ENCODE measurements around the gene ZFAND3.

ZFAND3 gene

GRCh38 chr6:38064431-38064830 is 244.9 kb downstream of the ZFAND3 start:
- peaks cover 22% of the 10 kb centered on the region for H3K36me3 Mint-ChIP-seq

GRCh38 chr6:38065734-38066305 is 246.3 kb downstream of the ZFAND3 start:
- Mint-ChIP-seq H3K4me3 (no peak overlapping the region), H3K9me3 (no peaks in the 10 kb centered on the region), H3K36me3 (peaks cover 19% of the 10 kb centered on the region), H3K27ac (peak overlapping the region; percentile 83), H3K27me3 (no peaks in the 10 kb centered on the region), H3K4me1 (peaks cover 32% of the 10 kb centered on the region)
- no peak for ATAC-seq (ENCODE audit: low read depth)
- DNase-seq (ENCODE audit: low spot score in 2 of 2) = no peak

More at GRCh38 chr6:38064431-38064830, 244.9 kb downstream of the ZFAND3 start:
- ATAC-seq (ENCODE audit: low read depth) (no peak), DNase-seq (ENCODE audit: low spot score in 2 of 2) (no peak)
- Mint-ChIP-seq H3K9me3 (no peaks in the 10 kb centered on the region), H3K27me3 (no peaks in the 10 kb centered on the region), H3K4me1 (peaks cover 32% of the 10 kb centered on the region), H3K27ac (no peak overlapping the region), H3K4me3 (no peak overlapping the region)

DNA sequence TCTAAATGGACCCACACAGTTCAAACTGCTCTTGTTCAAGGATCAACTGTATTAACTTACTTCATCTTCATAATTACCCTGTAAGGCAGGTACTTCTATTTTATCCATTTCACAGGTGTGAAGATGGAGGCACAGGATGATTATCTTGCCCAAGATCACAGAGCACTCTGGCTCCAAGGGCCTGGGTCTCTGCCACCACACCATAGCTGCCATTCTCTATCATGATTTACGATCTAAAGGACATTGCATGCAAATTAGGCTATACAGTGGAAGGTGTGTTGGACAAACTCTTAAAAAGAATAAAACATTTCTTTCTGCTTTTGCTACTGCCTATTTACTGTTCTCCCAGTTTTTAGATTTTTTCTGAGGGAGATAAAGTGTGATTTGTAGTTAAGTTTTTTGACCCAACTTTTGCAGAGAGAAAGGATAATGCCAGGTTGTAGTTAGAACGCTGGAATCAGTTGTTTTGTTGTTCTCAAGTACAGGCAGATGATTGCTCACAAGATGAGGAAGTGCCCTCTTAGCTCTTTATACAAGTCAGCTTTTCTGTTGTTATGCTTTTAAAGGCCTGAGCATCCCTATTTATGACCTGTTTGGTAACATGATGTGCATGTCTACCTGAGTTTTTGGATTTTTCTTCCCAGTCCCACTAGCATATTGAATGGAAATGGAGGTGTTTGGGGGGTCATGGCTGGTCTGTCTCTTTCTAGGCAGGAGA is 247.9 kb downstream of the ZFAND3 start:
- DNase-seq (ENCODE audit: low spot score in 2 of 2) (no peak), ATAC-seq (ENCODE audit: low read depth) (peak; percentile 61)
- peaks cover 32% of the 10 kb centered on the region for H3K4me1 Mint-ChIP-seq
- no peaks in the 10 kb centered on the region for H3K27me3 Mint-ChIP-seq
- H3K36me3 Mint-ChIP-seq = peaks cover 14% of the 10 kb centered on the region
- peak overlapping the region; percentile 78 for H3K27ac Mint-ChIP-seq
- no peaks in the 10 kb centered on the region for H3K9me3 Mint-ChIP-seq
- H3K4me3 Mint-ChIP-seq = no peak overlapping the region

DNA sequence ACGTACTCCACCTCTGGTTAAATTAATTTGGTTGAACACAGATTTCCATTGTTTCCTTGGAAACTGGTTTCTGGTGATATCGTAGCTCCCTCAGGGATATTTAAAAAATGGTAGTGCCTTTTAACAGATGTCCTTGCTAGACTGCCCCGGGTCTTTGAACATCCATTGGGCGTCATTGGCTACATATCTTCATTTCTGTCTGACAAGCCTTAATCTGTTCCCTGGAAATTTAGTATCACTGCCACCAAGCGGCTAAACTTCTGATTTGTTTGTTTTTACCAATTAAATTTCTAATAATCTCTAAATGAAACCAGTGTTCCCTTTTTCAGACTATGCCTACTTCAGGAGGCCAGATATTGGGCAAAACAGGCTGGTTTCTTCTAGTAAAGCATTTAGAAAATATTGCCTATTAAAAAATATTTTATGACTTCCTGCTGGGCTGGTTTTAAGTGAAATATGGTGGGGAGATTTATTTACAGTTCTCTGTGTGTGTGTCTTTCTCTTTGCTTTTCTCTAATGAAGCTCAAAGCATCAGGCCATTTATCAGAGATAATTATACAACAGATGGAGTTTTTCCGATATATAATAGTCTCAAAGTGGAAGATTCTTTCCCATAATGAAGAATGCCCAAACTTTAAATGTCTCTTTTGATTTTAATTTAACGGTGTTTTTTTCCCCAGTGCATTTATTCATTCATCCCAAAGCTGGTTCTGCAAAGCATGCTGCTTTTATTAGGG is 249.5 kb downstream of the ZFAND3 start:
- no peak for ATAC-seq (ENCODE audit: low read depth)
- peaks cover 31% of the 10 kb centered on the region for H3K4me1 Mint-ChIP-seq
- no peak overlapping the region for H3K4me3 Mint-ChIP-seq
- H3K27me3 Mint-ChIP-seq = no peaks in the 10 kb centered on the region
- no peak overlapping the region for H3K27ac Mint-ChIP-seq
- peaks cover 12% of the 10 kb centered on the region for H3K36me3 Mint-ChIP-seq
- H3K9me3 Mint-ChIP-seq = no peaks in the 10 kb centered on the region
- DNase-seq (ENCODE audit: low spot score in 2 of 2) = no peak

GRCh38 chr6:38077488-38078030 is 258.0 kb downstream of the ZFAND3 start:
- H3K36me3 Mint-ChIP-seq = peaks cover 17% of the 10 kb centered on the region
- DNase-seq (ENCODE audit: low spot score in 2 of 2) = no peak
- ATAC-seq (ENCODE audit: low read depth) = no peak
- no peaks in the 10 kb centered on the region for H3K27me3 Mint-ChIP-seq
- no peak overlapping the region for H3K27ac Mint-ChIP-seq
- H3K9me3 Mint-ChIP-seq = no peaks in the 10 kb centered on the region
- peaks cover 4% of the 10 kb centered on the region for H3K4me1 Mint-ChIP-seq
- no peak overlapping the region for H3K4me3 Mint-ChIP-seq

- no peak for ATAC-seq (ENCODE audit: low read depth)
- Mint-ChIP-seq H3K9me3 (no peaks in the 10 kb centered on the region), H3K27me3 (no peaks in the 10 kb centered on the region), H3K27ac (no peak overlapping the region), H3K36me3 (peaks cover 18% of the 10 kb centered on the region), H3K4me3 (no peak overlapping the region), H3K4me1 (peaks cover 2% of the 10 kb centered on the region)
- no peak for DNase-seq (ENCODE audit: low spot score in 2 of 2)
These were observed 259.1 kb downstream of the ZFAND3 start for GRCh38 chr6:38078671-38079070.

- Mint-ChIP-seq H3K4me1 (peaks cover 2% of the 10 kb centered on the region), H3K9me3 (no peaks in the 10 kb centered on the region), H3K27me3 (no peaks in the 10 kb centered on the region), H3K36me3 (peaks cover 21% of the 10 kb centered on the region), H3K27ac (no peak overlapping the region), H3K4me3 (no peak overlapping the region)
- DNase-seq (ENCODE audit: low spot score in 2 of 2) = no peak
- no peak for ATAC-seq (ENCODE audit: low read depth)
These were observed 259.6 kb downstream of the ZFAND3 start for GRCh38 chr6:38079107-38079506.

DNA sequence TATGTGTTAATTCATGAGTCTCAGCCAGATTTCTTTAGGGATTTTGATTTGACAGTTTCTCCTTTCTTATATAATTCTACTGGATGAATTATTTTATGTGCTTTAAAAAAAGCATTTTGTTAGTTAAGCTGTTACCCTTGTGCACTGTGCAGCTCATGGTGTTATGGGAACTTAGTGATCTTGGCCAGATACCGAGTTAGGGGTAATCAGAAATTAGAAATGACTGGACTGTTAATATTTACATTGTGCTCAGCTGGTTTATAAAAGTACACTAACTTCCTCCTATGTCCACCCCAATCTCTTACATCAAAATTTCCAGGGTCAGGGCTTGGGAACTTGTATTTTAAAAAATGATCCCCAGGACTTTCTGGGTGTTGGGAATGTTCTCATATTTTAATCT is 260.0 kb downstream of the ZFAND3 start:
- no peaks in the 10 kb centered on the region for H3K9me3 Mint-ChIP-seq
- H3K27ac Mint-ChIP-seq = no peak overlapping the region
- no peaks in the 10 kb centered on the region for H3K27me3 Mint-ChIP-seq
- H3K4me1 Mint-ChIP-seq = peaks cover 2% of the 10 kb centered on the region
- DNase-seq (ENCODE audit: low spot score in 2 of 2) (no peak), ATAC-seq (ENCODE audit: low read depth) (no peak)
- peaks cover 23% of the 10 kb centered on the region for H3K36me3 Mint-ChIP-seq
- no peak overlapping the region for H3K4me3 Mint-ChIP-seq

GRCh38 chr6:38080360-38080759 is 260.8 kb downstream of the ZFAND3 start:
- ATAC-seq (ENCODE audit: low read depth) (no peak), DNase-seq (ENCODE audit: low spot score in 2 of 2) (no peak)
- Mint-ChIP-seq H3K4me3 (no peak overlapping the region), H3K27me3 (no peaks in the 10 kb centered on the region), H3K27ac (no peak overlapping the region), H3K36me3 (peaks cover 19% of the 10 kb centered on the region), H3K9me3 (no peaks in the 10 kb centered on the region), H3K4me1 (no peaks in the 10 kb centered on the region)

- no peaks in the 10 kb centered on the region for H3K4me1 Mint-ChIP-seq
- H3K27me3 Mint-ChIP-seq = no peaks in the 10 kb centered on the region
- no peaks in the 10 kb centered on the region for H3K9me3 Mint-ChIP-seq
- no peak overlapping the region for H3K27ac Mint-ChIP-seq
- H3K36me3 Mint-ChIP-seq = peaks cover 21% of the 10 kb centered on the region
- DNase-seq (ENCODE audit: low spot score in 2 of 2) (no peak), ATAC-seq (ENCODE audit: low read depth) (no peak)
- H3K4me3 Mint-ChIP-seq = no peak overlapping the region
These were observed 261.4 kb downstream of the ZFAND3 start for GRCh38 chr6:38080889-38081288.

DNA sequence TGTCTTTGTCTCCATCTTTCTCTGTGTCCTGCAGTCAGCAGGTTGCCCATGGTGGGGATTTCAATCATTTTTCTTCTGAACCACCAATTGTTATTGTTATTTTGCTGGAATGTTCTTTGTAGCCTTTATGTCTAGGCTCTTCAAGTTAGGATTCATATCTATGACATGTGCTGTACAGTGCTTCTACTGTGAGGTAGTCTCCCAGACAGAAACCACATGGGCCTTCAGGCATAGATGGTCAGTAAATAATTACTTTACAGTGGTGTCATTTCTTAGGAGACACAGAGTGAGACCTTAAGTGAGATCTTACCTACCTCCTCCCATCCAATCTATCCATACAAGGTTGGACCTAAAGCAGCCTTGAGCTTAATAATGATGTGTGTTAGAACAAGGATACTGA is 265.5 kb downstream of the ZFAND3 start:
- H3K27me3 Mint-ChIP-seq = no peaks in the 10 kb centered on the region
- H3K27ac Mint-ChIP-seq = no peak overlapping the region
- no peaks in the 10 kb centered on the region for H3K4me1 Mint-ChIP-seq
- no peak overlapping the region for H3K4me3 Mint-ChIP-seq
- ATAC-seq (ENCODE audit: low read depth) = no peak
- no peaks in the 10 kb centered on the region for H3K9me3 Mint-ChIP-seq
- H3K36me3 Mint-ChIP-seq = peaks cover 34% of the 10 kb centered on the region
- no peak for DNase-seq (ENCODE audit: low spot score in 2 of 2)

- H3K36me3 Mint-ChIP-seq = peaks cover 34% of the 10 kb centered on the region
- ATAC-seq (ENCODE audit: low read depth) = no peak
- no peaks in the 10 kb centered on the region for H3K9me3 Mint-ChIP-seq
These were observed 266.8 kb downstream of the ZFAND3 start for GRCh38 chr6:38086346-38086745.

GRCh38 chr6:38088010-38088409 is 268.5 kb downstream of the ZFAND3 start:
- H3K36me3 Mint-ChIP-seq = peaks cover 29% of the 10 kb centered on the region
- H3K4me3 Mint-ChIP-seq = no peak overlapping the region
- no peaks in the 10 kb centered on the region for H3K4me1 Mint-ChIP-seq
- no peaks in the 10 kb centered on the region for H3K27me3 Mint-ChIP-seq
- DNase-seq (ENCODE audit: low spot score in 2 of 2) = no peak
- no peak overlapping the region for H3K27ac Mint-ChIP-seq
- no peaks in the 10 kb centered on the region for H3K9me3 Mint-ChIP-seq
- no peak for ATAC-seq (ENCODE audit: low read depth)

More at GRCh38 chr6:38086346-38086745, 266.8 kb downstream of the ZFAND3 start:
- H3K27me3 Mint-ChIP-seq = no peaks in the 10 kb centered on the region
- H3K27ac Mint-ChIP-seq = no peak overlapping the region
- DNase-seq (ENCODE audit: low spot score in 2 of 2) = no peak
- H3K4me3 Mint-ChIP-seq = no peak overlapping the region
- H3K4me1 Mint-ChIP-seq = no peaks in the 10 kb centered on the region

GRCh38 chr6:38088829-38089228 is 269.3 kb downstream of the ZFAND3 start:
- no peak for ATAC-seq (ENCODE audit: low read depth)
- Mint-ChIP-seq H3K4me3 (no peak overlapping the region), H3K27me3 (no peaks in the 10 kb centered on the region), H3K4me1 (no peaks in the 10 kb centered on the region), H3K27ac (no peak overlapping the region), H3K9me3 (no peaks in the 10 kb centered on the region), H3K36me3 (peaks cover 25% of the 10 kb centered on the region)
- no peak for DNase-seq (ENCODE audit: low spot score in 2 of 2)

Measured in memory B cell (primary cell).